Measurements from ENCODE around the gene CRHR1. TPM values are rescaled to one million over a fixed set of nuclear protein-coding genes. Genes with fewer than 3 reads are reported as not detected.
"Not testable (repeated sequence)": the region's sequence is repeated elsewhere in the genome, so short reads cannot be mapped to it uniquely, and the experiment has no call there.

Gene CRHR1
- total RNA-seq (2014; rRNA removed; shearing (Covaris generic)): not detected in 2 replicates
- not detected in 2 replicates for polyA plus RNA-seq (2014; cell fraction: nucleus; rRNA removed)

DNA sequence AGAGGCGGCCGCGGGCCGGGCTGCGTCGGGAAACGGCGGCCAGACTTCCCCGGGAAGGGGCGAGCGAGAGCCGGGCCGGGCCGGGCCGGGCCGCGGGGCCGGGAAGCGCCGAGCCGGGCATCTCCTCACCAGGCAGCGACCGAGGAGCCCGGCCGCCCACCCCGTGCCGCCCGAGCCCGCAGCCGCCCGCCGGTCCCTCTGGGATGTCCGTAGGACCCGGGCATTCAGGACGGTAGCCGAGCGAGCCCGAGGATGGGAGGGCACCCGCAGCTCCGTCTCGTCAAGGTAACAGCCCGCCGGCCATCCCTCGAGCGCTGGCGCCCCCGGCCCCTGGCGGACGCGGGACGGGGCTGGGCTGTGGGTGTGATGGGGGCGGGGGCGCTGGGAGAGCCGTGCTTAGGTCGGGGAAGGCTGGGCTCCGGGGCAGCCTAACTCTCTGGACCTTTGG is at the start of gene CRHR1:
Gene CRHR1, plus strand, starts transcription at position 28 of the 448 bp plus-strand sequence. Its CDS starts 225 bp downstream, at position 253.
- DNase-seq (ENCODE audit: extremely low read depth, low read depth): no peak

DNA sequence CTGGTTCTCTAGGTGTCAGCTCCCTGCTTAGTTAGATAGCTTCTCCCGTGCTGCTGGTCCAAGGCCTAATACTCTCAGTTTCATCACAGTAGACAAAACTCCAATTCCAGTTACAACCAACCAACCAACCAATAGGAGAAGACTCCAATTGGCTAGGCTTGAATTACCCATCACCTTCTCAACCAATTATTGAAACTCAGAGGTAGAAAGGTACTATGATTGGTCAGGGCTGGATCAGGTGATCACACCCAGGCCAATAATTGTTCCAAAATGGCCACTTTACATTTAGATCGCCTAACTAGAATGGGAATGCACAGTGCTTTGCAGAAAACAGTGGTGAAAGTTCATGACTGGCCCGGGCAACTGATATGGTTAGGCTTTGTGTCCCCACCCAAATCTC is 49.5 kb upstream of the CRHR1 start:
- no peak for DNase-seq (ENCODE audit: extremely low read depth, low read depth)

DNA sequence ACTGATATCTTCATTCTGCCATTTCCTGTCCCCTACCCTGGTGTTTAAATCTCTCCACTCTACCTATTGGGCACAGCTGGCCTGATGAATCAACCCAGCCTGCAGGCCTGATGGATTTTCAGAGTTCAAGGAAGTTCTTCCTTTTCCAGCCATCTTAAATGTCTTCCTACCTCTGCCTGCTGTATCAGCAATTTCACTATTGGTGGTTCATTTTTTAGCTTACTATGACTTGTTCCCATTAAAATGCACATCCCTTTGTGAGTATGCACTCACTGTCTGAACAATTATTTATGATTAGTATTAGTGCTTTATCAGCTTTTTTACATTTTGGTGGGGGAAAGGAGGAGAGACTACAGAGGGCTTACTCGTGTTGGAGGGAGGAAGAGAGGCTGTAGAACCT is 48.6 kb upstream of the CRHR1 start:
- no peak for DNase-seq (ENCODE audit: extremely low read depth, low read depth)

DNA sequence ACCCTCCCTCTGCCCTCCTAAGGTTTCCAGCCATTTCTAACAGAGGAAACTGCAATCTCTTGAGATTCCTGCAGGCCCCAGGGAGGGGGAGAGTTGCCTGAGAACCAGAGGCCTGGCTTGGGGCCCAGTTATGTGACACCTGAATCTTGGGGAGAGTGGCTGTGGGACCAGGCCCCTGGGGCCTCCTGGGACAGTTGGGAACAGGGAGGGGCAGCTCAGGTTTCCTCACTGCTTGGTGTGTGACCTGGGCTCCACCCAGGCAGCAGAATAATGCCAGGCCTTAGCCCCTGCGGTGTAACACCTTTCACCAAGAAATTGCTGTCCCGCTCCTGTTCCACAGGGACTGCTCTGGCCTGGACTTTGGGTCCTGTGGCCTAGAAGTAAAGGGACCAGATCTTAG is 44.3 kb upstream of the CRHR1 start:
- DNase-seq (ENCODE audit: extremely low read depth, low read depth): no peak

DNA sequence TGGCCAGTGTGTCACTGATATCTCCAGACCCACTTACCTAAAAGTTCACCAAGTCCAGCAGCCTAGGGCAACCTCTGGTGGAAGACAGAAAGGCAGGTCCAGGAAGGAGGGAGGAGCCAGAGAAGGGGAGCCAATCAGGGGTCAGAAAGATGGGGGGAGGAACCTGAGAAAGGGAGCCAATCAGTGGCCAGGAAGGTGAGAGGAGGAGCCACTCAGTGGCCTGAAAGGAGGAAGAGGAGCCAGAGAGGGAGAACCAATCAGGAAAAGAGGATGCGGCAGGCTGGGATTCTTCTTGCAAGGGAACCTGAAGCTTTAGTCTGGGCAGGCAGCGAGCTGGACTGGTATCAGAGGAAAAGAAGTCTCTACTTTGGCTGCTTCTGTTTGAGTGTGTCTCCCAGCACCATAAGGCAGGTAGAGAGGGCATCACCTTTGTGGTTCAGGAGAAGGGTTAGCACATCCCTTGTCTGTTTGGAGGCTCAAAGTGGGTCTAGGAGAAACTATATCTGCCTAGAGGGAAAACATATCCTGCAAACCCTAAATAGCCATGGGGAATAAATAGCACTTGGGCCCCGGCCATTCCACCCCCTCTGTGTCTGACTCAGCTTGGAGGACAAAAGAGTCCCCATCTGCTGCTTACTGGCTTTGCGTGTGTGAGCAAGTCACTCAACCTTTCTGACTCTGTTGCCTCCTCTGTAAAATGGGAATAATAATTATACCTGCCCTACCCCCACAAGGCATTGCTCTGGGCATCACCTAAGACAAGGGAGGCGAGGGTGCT is 43.4 kb upstream of the CRHR1 start:
- DNase-seq (ENCODE audit: extremely low read depth, low read depth): peak; percentile 46

DNA sequence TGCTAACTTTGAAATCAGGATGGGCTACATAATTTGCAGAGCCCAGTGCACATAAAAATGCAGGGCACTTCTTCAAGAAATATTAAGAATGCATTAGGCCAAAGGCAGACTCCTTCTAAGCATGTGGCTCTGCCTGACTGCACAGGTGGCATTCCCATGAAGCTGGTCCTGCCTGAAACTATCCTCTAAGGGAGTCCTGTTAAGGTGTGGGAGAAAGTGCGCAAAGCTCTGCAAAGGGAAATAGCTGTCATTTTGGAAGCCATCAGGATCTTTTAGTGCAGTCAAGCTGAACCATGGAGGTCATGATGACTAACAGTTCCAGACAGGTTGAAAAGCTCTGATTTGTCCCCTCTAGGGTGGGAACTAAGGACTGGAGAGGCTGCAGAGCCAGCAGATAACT is 41.9 kb upstream of the CRHR1 start:
- DNase-seq (ENCODE audit: extremely low read depth, low read depth): no peak

DNA sequence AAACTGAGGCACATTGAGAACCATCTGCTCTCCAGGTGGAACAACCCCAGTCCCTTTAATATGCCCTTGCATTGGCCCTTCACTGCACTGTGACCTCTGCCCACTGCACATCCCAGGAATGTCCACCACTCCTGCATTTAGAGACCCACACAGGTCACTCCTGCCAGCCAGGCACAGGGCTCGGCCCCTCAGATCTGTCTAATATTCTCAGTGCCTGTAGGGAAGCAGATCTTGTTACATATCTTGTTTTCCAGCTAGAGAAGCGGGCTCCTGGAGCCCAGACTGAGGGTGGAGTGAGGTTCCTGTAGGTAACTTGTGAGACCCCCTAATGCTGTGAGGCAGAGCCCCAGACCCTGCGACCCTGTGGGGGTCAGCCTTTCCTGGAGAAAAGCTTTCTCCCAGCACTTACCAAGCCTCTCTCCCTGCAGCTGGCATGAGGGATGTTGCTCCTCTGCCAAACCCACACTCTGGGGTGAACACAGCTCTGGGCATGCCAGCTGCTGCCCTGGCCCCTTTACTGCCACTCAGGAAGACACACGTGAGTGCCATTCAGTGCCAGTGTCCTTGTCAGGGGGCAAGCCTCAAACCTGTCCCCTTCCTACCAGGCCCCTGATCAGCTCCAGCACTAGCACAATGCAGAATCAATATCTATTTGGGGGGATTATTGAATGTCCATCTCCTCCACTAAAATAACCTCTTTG is 40.3 kb upstream of the CRHR1 start:
- no peak for DNase-seq (ENCODE audit: extremely low read depth, low read depth)

DNA sequence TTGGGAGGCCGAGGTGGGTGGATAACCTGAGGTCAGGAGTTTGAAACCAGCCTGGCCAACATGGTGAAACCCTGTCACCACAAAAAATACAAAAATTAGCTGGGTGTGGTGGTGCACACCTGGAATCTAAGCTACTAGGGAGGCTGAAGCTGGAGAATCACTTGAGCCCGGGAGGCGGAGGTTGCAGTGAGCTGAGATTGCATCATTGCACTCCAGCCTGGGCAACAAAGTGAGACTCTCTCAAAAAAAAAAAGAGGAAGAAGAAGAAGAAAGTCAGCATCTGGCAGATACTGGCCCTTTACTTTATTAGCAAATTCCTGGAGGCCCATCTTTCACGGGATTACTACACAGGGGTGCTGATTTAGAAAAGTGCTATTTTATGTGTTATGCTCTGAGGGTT is 39.3 kb upstream of the CRHR1 start:
- DNase-seq (ENCODE audit: extremely low read depth, low read depth): not testable (repeated sequence)

DNA sequence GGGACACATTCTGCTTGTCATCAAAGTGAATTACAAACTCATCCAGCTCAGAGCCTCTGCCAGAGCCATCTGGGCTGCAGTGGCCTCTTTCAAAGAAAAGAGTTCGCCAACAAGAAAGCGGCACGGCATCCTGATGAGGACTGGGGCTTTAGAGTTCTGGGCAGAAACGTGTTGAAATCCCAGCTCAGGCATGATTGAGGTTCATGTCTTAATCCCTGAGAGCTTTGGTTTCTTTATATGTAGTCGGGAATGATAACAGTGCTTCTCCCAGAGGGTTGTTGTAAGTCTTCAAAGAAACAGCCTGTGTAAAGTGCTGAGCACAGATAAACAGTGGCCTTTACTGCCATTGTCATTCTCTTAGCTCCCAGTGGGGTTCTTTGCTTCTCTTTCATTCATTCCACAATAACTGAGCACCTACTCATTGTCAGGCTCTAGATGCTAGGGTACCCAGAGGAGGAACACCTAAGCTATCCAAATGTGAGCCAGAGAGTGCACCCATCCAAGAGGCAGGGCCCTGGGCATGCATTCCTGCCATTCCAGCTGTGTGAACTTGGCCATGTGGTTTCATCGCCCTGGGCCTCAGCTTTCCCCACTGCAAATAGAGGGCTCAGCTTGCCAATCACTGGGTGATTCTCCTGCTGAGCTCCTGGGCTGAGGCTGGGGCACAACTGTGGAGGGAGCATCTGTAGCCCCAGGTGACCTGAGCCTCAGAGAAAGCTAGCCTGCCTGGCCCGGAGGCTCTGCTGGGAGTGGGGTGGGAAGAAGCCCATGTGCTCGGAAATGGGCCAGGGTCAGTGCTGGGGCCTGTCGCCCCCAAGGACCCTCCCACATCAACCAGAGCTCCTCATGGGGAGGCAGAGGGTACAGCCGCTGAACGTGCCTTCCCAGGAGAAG is 38.3 kb upstream of the CRHR1 start:
- no peak for DNase-seq (ENCODE audit: extremely low read depth, low read depth)

DNA sequence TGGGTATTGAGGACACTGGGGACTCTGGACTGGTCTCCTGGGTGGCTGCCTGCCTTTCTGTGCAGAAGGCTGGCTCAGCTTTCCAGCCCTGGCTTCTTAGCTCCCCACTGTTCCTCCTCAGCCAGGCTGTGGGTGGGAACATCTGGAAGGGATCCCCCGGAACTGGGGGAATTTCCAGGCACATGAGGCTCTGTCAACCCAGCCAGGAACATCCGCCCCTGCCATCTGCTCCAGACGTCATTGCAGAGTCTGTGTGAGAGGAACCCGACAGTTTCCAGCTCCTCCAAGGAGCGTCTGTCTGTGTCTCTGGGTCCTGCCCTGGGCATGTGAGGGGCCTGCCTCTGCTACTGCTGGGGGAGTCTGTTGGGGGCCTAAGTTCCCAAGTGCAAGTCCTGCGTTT is 36.2 kb upstream of the CRHR1 start:
- DNase-seq (ENCODE audit: extremely low read depth, low read depth): no peak

DNA sequence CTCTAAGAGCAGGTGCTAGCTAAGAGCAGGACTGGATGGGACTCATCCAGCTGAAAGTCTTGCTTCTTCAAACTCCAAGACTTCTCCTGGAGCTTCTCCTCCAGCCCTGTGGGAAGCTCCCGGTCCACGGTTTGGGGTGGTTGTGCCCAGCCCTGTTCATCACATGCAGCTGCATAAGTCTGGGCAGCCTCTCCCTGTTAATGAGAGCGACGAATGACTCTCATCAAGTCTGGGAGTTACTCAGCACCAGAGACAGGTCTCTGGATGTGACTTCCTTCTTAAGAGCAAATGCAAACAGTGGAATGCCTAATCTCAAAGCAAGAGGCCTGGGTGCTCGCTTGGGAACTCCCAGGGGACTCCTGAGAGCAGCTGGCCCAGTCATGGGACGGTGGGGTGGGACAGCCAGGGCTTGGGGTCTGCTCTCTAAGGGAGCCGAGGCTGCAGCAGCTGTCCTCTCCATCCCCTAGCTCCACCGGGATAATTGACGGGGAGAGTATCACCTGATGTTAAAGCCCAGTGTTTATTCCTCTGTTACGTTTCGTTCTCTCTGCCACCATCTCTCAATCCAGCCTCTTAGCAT is 35.3 kb upstream of the CRHR1 start:
- DNase-seq (ENCODE audit: extremely low read depth, low read depth): no peak

DNA sequence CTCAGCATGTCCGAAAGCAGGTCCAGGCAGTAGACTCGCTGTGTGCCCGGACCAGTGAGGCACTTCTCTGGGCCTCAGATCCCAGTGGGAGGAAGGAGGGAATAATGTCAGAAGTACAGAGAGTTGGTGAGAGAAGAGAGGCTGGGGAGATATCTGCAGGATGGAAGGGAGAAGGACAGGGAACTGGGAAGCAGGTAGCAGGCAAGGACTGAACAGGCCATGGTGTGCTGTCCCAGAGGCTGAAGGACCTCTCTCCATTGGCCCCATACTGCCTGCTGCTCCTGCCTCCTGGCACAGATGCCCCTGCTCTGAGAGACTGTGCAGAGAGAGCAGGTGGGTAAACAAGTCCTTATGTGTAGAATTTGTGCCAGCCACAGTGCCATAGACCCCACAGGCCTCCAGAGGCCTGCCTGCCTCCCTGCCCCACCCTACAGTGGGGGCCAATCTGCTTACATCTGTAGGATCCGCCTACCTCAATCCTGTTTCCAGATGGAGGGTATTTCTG is 34.2 kb upstream of the CRHR1 start:
- DNase-seq (ENCODE audit: extremely low read depth, low read depth): no peak

DNA sequence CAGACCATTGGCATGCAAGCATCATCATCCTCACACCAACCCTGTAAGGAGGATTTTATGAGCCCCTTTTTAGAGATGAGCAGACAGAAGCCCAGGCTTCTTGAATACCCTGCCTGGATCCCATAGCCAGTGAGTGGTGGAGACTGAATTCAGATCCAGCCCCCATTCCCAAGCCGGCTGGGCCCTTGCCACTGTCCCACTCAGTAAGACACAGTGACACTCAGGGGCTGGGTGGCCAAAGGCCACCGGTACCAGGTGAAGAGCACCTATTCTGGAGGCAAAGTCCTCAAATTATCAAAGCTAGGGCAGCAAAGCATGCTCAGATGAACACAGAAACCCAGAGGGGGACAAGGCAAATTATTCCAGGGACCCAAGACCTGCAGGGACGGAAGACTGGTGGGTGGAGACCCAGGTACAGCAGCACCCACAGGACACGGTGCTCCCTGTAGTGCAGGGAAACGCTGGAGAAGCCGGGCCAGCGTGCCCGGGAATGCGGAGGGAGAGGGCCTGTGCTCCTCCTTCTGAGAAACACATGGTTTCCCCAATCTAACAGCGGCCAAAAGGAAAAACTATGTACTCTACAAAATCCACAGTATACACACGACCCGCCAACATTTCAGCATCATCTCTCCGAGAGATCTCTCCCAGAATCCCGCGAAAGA is 33.2 kb upstream of the CRHR1 start:
- no peak for DNase-seq (ENCODE audit: extremely low read depth, low read depth)

DNA sequence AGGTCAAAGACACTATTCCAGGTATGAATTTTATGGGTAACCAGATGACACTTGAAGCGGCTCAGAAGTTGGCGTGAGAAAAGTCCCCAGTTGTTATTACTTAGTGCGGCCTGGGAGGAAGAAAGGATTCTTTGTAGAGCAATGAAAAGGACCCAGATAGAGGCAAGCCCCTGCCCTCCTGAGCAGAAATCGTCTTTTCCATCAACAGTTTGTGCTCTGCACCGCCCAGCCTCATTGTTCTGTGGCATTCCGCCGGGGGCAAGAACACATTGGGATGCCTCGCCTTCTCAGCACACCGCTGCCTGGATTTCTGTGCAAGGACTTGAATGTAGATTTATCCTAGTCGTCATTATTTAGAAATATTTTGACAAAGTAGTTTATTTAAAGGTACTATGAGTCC is 32.7 kb upstream of the CRHR1 start:
- no peak for DNase-seq (ENCODE audit: extremely low read depth, low read depth)

DNA sequence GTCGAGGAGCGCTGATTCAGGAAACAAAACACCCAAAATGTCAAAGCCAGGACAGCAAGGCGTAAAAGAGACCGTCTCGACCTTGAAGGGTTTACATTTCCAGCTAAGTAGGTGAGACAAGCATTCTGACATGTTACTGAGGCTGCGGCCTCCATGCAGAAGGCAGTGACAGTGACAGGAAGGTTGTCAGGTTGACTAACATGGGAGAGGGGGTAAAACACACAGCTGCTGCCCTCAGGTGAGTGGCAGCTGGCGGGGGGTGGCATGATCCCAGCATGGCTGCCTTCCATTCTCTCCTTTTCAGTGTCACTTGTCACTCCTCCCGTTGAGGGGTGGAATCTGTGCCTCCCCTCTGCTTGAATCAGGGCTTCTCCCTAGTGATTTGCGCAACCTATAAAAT is 31.9 kb upstream of the CRHR1 start:
- DNase-seq (ENCODE audit: extremely low read depth, low read depth): no peak

DNA sequence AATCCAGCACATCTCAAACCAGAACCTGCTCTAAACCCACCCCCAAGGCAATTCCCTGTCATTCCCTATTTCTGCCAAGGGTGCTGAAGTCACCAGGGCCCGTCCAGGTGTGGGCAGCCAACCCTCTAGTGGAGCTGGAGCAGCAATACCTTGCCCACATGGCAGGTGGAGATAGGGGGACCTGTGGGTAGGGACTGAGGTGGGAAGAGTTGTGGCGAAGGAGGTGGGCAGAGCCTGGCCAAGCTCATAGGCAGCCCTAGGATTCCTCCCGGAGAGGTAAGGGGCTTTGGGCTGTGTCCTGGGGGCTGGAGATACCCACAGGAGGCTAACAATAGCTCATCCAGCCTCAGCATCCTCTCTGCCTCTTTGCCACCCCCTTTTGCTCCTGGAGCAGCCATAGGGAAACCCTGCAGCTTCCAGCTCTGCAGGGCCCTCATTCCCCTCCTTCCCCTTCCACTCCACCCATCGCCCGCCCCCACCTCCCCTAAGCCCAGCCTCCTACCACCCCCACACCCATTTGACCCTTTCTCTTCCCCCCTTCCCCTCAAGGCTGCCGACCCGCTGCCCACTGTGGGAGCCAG is 30.4 kb upstream of the CRHR1 start:
- no peak for DNase-seq (ENCODE audit: extremely low read depth, low read depth)

DNA sequence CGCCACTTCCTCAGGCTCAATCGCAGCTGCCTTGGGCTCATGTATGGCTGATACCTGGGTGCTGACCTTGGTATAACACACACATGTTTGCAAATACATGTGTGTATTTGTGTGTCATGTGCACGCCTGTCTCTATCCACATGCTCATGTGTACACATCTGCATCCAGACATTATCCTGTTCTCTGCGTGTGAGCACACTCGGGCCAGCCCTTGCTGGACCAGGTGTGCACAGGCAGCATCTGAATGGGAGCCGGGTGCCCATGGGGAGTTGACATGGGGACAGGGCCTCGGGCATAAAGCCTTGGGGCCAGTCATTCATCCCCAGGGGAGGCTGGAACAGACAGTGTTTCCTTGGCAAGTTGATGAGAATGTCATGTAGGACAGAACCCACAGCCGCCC is 29.1 kb upstream of the CRHR1 start:
- no peak for DNase-seq (ENCODE audit: extremely low read depth, low read depth)

DNA sequence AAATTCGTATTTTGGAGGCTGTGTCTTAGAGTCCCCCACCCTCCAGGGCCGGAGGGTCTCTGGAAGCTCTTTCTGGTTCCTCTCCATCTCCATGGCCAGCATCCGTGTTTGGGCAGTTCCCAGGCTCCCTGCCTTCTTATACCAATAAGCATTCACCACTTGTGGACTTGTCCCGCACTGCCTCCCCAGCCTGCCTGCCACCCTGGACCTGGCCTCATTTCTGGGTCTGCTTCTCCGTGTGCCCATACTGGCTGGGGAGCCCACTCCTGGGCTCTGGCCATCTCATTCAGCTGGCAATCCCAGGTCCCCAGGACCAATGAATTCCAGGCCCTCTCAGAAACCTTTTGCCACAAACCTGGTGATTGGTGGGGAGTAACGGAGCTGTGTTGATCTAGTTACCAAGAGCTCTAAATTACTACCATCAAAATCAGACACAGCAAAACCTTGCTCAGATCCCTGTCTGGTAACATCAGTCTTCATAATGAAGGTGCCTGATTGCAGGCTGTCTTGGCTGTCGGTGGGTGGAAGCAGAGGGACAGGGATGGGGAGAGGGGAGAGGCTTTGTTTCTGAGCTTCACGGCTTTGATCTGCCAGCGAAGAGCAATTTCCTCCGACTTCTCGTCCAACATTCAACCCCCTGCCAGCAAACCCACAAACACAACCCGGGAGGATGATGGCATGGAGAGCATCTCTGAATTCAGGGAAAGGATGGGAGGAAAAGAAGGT is 27.7 kb upstream of the CRHR1 start:
- no peak for DNase-seq (ENCODE audit: extremely low read depth, low read depth)
